ENCODE results near the gene RTKN2. TPM values are rescaled to one million over a fixed set of nuclear protein-coding genes. Genes with fewer than 3 reads are reported as not detected.

The RTKN2 gene
- total RNA-seq, 1 experiment from 2014 or later: not detected

- Histone ChIP-seq H3K9me3 (ENCODE audit: low read length) (no peaks in the 10 kb centered on the region), H3K27ac (ENCODE audit: low read length) (no peak overlapping the region), H3K9ac (ENCODE audit: low read length) (no peak overlapping the region), H3K4me2 (ENCODE audit: low read depth, low read length, poor library complexity, severe bottlenecking) (no peak overlapping the region), H4K20me1 (ENCODE audit: insufficient read depth, low read depth, low read length) (no peaks in the 10 kb centered on the region), H3K4me1 (ENCODE audit: low read length) (no peaks in the 10 kb centered on the region), H3K36me3 (ENCODE audit: insufficient read depth, low read length) (no peaks in the 10 kb centered on the region), H2AFZ (ENCODE audit: low read length) (no peak overlapping the region), H3K9me2 (replicated peaks; ENCODE audit: insufficient read depth, low read length) (no peaks in the 10 kb centered on the region), H3K27me3 (ENCODE audit: low read length) (no peaks in the 10 kb centered on the region), H3K4me3 (ENCODE audit: low read length) (no peak overlapping the region), H3K79me2 (ENCODE audit: low read length) (no peaks in the 10 kb centered on the region)
- DNase-seq: no peak
These were observed 36.8 kb downstream of the RTKN2 start for GRCh38 chr10:62231805-62232204.

- no peak overlapping the region for H3K27ac ChIP-seq (ENCODE audit: low read length)
- H3K4me3 ChIP-seq (ENCODE audit: low read length): no peak overlapping the region
- no peak overlapping the region for H3K9ac ChIP-seq (ENCODE audit: low read length)
- H2AFZ ChIP-seq (ENCODE audit: low read length): no peak overlapping the region
- H3K79me2 ChIP-seq (ENCODE audit: low read length): no peaks in the 10 kb centered on the region
- no peaks in the 10 kb centered on the region for H3K27me3 ChIP-seq (ENCODE audit: low read length)
- no peaks in the 10 kb centered on the region for H3K4me1 ChIP-seq (ENCODE audit: low read length)
- H3K36me3 ChIP-seq (ENCODE audit: insufficient read depth, low read length): no peaks in the 10 kb centered on the region
- no peaks in the 10 kb centered on the region for H4K20me1 ChIP-seq (ENCODE audit: insufficient read depth, low read depth, low read length)
- H3K9me2 ChIP-seq (replicated peaks; ENCODE audit: insufficient read depth, low read length): no peaks in the 10 kb centered on the region
- H3K9me3 ChIP-seq (ENCODE audit: low read length): no peaks in the 10 kb centered on the region
- no peak for DNase-seq
- no peak overlapping the region for H3K4me2 ChIP-seq (ENCODE audit: low read depth, low read length, poor library complexity, severe bottlenecking)
These were observed 37.3 kb downstream of the RTKN2 start for GRCh38 chr10:62231371-62231770.

GRCh38 chr10:62230344-62231121 is 38.1 kb downstream of the RTKN2 start:
- H3K79me2 ChIP-seq (ENCODE audit: low read length): no peaks in the 10 kb centered on the region
- H3K4me2 ChIP-seq (ENCODE audit: low read depth, low read length, poor library complexity, severe bottlenecking): no peak overlapping the region
- no peak overlapping the region for H3K9ac ChIP-seq (ENCODE audit: low read length)
- H4K20me1 ChIP-seq (ENCODE audit: insufficient read depth, low read depth, low read length): no peaks in the 10 kb centered on the region
- H3K9me2 ChIP-seq (replicated peaks; ENCODE audit: insufficient read depth, low read length): no peaks in the 10 kb centered on the region
- no peak overlapping the region for H3K4me3 ChIP-seq (ENCODE audit: low read length)
- no peak for DNase-seq
- H3K27me3 ChIP-seq (ENCODE audit: low read length): no peaks in the 10 kb centered on the region
- no peak overlapping the region for H2AFZ ChIP-seq (ENCODE audit: low read length)
- no peaks in the 10 kb centered on the region for H3K36me3 ChIP-seq (ENCODE audit: insufficient read depth, low read length)
- no peaks in the 10 kb centered on the region for H3K4me1 ChIP-seq (ENCODE audit: low read length)
- no peak overlapping the region for H3K27ac ChIP-seq (ENCODE audit: low read length)
- H3K9me3 ChIP-seq (ENCODE audit: low read length): no peaks in the 10 kb centered on the region

- Histone ChIP-seq H3K36me3 (ENCODE audit: insufficient read depth, low read length) (no peaks in the 10 kb centered on the region), H3K79me2 (ENCODE audit: low read length) (no peaks in the 10 kb centered on the region), H3K27me3 (ENCODE audit: low read length) (no peaks in the 10 kb centered on the region), H3K4me1 (ENCODE audit: low read length) (no peaks in the 10 kb centered on the region), H4K20me1 (ENCODE audit: insufficient read depth, low read depth, low read length) (no peaks in the 10 kb centered on the region), H3K9me3 (ENCODE audit: low read length) (no peaks in the 10 kb centered on the region), H3K9me2 (replicated peaks; ENCODE audit: insufficient read depth, low read length) (no peaks in the 10 kb centered on the region), H3K4me2 (ENCODE audit: low read depth, low read length, poor library complexity, severe bottlenecking) (no peak overlapping the region), H3K4me3 (ENCODE audit: low read length) (no peak overlapping the region), H3K9ac (ENCODE audit: low read length) (no peak overlapping the region), H3K27ac (ENCODE audit: low read length) (no peak overlapping the region), H2AFZ (ENCODE audit: low read length) (no peak overlapping the region)
- DNase-seq: no peak
These were observed 43.3 kb downstream of the RTKN2 start for GRCh38 chr10:62225362-62225761.

GRCh38 chr10:62224606-62225005 is 44.0 kb downstream of the RTKN2 start:
- Histone ChIP-seq H3K9me3 (ENCODE audit: low read length) (no peaks in the 10 kb centered on the region), H4K20me1 (ENCODE audit: insufficient read depth, low read depth, low read length) (no peaks in the 10 kb centered on the region), H3K9ac (ENCODE audit: low read length) (no peak overlapping the region), H3K79me2 (ENCODE audit: low read length) (no peaks in the 10 kb centered on the region), H3K4me3 (ENCODE audit: low read length) (no peak overlapping the region), H3K4me1 (ENCODE audit: low read length) (no peaks in the 10 kb centered on the region), H3K27me3 (ENCODE audit: low read length) (no peaks in the 10 kb centered on the region), H2AFZ (ENCODE audit: low read length) (no peak overlapping the region), H3K4me2 (ENCODE audit: low read depth, low read length, poor library complexity, severe bottlenecking) (no peak overlapping the region), H3K27ac (ENCODE audit: low read length) (no peak overlapping the region), H3K36me3 (ENCODE audit: insufficient read depth, low read length) (no peaks in the 10 kb centered on the region), H3K9me2 (replicated peaks; ENCODE audit: insufficient read depth, low read length) (no peaks in the 10 kb centered on the region)
- no peak for DNase-seq

- no peak for DNase-seq
- Histone ChIP-seq H3K4me1 (ENCODE audit: low read length) (no peaks in the 10 kb centered on the region), H3K36me3 (ENCODE audit: insufficient read depth, low read length) (no peaks in the 10 kb centered on the region), H3K27me3 (ENCODE audit: low read length) (no peaks in the 10 kb centered on the region), H3K9me3 (ENCODE audit: low read length) (no peaks in the 10 kb centered on the region), H3K9ac (ENCODE audit: low read length) (no peak overlapping the region), H3K9me2 (replicated peaks; ENCODE audit: insufficient read depth, low read length) (no peaks in the 10 kb centered on the region), H3K4me3 (ENCODE audit: low read length) (no peak overlapping the region), H3K4me2 (ENCODE audit: low read depth, low read length, poor library complexity, severe bottlenecking) (no peak overlapping the region), H4K20me1 (ENCODE audit: insufficient read depth, low read depth, low read length) (no peaks in the 10 kb centered on the region), H3K27ac (ENCODE audit: low read length) (no peak overlapping the region), H3K79me2 (ENCODE audit: low read length) (no peaks in the 10 kb centered on the region), H2AFZ (ENCODE audit: low read length) (no peak overlapping the region)
These were observed 51.0 kb downstream of the RTKN2 start for GRCh38 chr10:62217683-62218082.

GRCh38 chr10:62214364-62214874 is 54.2 kb downstream of the RTKN2 start:
- Histone ChIP-seq H3K9me2 (replicated peaks; ENCODE audit: insufficient read depth, low read length) (no peaks in the 10 kb centered on the region), H3K9ac (ENCODE audit: low read length) (no peak overlapping the region), H2AFZ (ENCODE audit: low read length) (no peak overlapping the region), H3K4me2 (ENCODE audit: low read depth, low read length, poor library complexity, severe bottlenecking) (no peak overlapping the region), H3K36me3 (ENCODE audit: insufficient read depth, low read length) (no peaks in the 10 kb centered on the region), H3K79me2 (ENCODE audit: low read length) (no peaks in the 10 kb centered on the region), H3K9me3 (ENCODE audit: low read length) (no peaks in the 10 kb centered on the region), H3K4me1 (ENCODE audit: low read length) (no peaks in the 10 kb centered on the region), H3K27me3 (ENCODE audit: low read length) (no peaks in the 10 kb centered on the region), H4K20me1 (ENCODE audit: insufficient read depth, low read depth, low read length) (no peaks in the 10 kb centered on the region), H3K27ac (ENCODE audit: low read length) (no peak overlapping the region), H3K4me3 (ENCODE audit: low read length) (no peak overlapping the region)
- no peak for DNase-seq

- Histone ChIP-seq H3K9me2 (replicated peaks; ENCODE audit: insufficient read depth, low read length) (no peaks in the 10 kb centered on the region), H3K4me1 (ENCODE audit: low read length) (peaks cover 7% of the 10 kb centered on the region), H3K9me3 (ENCODE audit: low read length) (no peaks in the 10 kb centered on the region), H3K4me3 (ENCODE audit: low read length) (no peak overlapping the region), H3K36me3 (ENCODE audit: insufficient read depth, low read length) (no peaks in the 10 kb centered on the region), H3K27ac (ENCODE audit: low read length) (no peak overlapping the region), H3K27me3 (ENCODE audit: low read length) (no peaks in the 10 kb centered on the region), H3K4me2 (ENCODE audit: low read depth, low read length, poor library complexity, severe bottlenecking) (no peak overlapping the region), H4K20me1 (ENCODE audit: insufficient read depth, low read depth, low read length) (no peaks in the 10 kb centered on the region), H2AFZ (ENCODE audit: low read length) (no peak overlapping the region), H3K9ac (ENCODE audit: low read length) (no peak overlapping the region), H3K79me2 (ENCODE audit: low read length) (no peaks in the 10 kb centered on the region)
- DNase-seq: no peak
These were observed 62.8 kb downstream of the RTKN2 start for GRCh38 chr10:62205750-62206399.
